ENCODE measurements around the gene LDLRAD3.
"Not testable (repeated sequence)": the region's sequence is repeated elsewhere in the genome, so short reads cannot be mapped to it uniquely, and the experiment has no call there.

The LDLRAD3 gene

GRCh38 chr11:36026315-36026968 lies 82.6 kb downstream of the LDLRAD3 start:
- no peak for DNase-seq

- DNase-seq, result no peak
Observed at GRCh38 chr11:36027731-36028130, 83.9 kb downstream of the LDLRAD3 start.

GRCh38 chr11:36029616-36030015 lies 85.8 kb downstream of the LDLRAD3 start:
- no peak for DNase-seq

GRCh38 chr11:36030731-36031281 lies 86.9 kb downstream of the LDLRAD3 start:
- no peak for DNase-seq

- DNase-seq, result no peak
Observed at GRCh38 chr11:36033082-36033751, 89.4 kb downstream of the LDLRAD3 start.

- no peak for DNase-seq
Observed at GRCh38 chr11:36033936-36034335, 90.1 kb downstream of the LDLRAD3 start.

- no peak for DNase-seq
Observed at GRCh38 chr11:36034551-36035331, 90.9 kb downstream of the LDLRAD3 start.

GRCh38 chr11:36035454-36035853 lies 91.6 kb downstream of the LDLRAD3 start:
- DNase-seq, result no peak

GRCh38 chr11:36035999-36036398 lies 92.1 kb downstream of the LDLRAD3 start:
- DNase-seq, result no peak

GRCh38 chr11:36037031-36037430 lies 93.2 kb downstream of the LDLRAD3 start:
- DNase-seq, result no peak

GRCh38 chr11:36038541-36038940 lies 94.7 kb downstream of the LDLRAD3 start:
- DNase-seq, result no peak

GRCh38 chr11:36039471-36039870 lies 95.6 kb downstream of the LDLRAD3 start:
- no peak for DNase-seq

- no peak for DNase-seq
Observed at GRCh38 chr11:36041988-36042611, 98.2 kb downstream of the LDLRAD3 start.

- no peak for DNase-seq
Observed at GRCh38 chr11:36044636-36045035, 100.8 kb downstream of the LDLRAD3 start.

- not testable (repeated sequence) for DNase-seq
Observed at GRCh38 chr11:36045945-36046344, 102.1 kb downstream of the LDLRAD3 start.

- DNase-seq, result no peak
Observed at GRCh38 chr11:36046932-36047331, 103.1 kb downstream of the LDLRAD3 start.

- no peak for DNase-seq
Observed at GRCh38 chr11:36047344-36047743, 103.5 kb downstream of the LDLRAD3 start.

GRCh38 chr11:36048496-36049247 lies 104.8 kb downstream of the LDLRAD3 start:
- no peak for DNase-seq

GRCh38 chr11:36051235-36052144 lies 107.6 kb downstream of the LDLRAD3 start:
- no peak for DNase-seq

GRCh38 chr11:36053281-36053680 lies 109.4 kb downstream of the LDLRAD3 start:
- DNase-seq, result no peak

- no peak for DNase-seq
Observed at GRCh38 chr11:36053862-36054261, 110.0 kb downstream of the LDLRAD3 start.

Data from stimulated activated naive CD4-positive, alpha-beta T cell treated with Interleukin-2 at 50 U/mL for 16 hours (primary cell).